CD4-positive, alpha-beta T cell treated with Interleukin-12 subunit alpha and Interleukin-12 subunit beta, for 1 hour (primary cell): Measurements from ENCODE around the gene HEY2.
"Not testable (repeated sequence)": the region's sequence is repeated elsewhere in the genome, so short reads cannot be mapped to it uniquely, and the experiment has no call there.

Source experiments
- DNase-seq: peaks from one replicate; pipeline ENCODE4 v3.0.0-alpha.2; 2020

HEY2 gene

DNA sequence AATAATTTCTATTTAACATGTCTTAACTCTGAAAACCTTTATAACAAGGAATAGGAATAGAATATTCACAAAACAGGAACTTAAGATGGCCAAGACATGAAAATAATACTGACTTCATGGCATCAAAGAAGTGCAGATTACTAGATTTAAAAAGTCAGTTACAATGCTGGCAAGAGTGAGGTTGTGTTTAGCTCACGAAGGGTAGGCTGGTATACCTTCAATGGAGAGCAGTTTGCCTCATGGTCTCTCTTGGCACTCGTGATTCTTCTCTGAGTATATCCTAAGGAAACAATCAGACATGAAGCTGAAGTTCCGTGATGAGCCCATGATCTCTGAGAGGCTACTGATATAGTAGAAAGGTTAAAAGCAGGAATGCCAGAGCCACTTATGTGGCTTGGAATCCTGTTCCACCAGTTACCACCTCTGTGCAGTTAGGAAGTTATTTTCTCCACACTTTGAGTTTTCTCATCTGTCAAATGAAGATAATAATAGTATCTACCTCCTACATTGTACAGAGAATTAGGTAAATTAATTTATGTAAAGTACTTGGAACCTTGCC, 48.5 kb downstream of the HEY2 start:
- DNase-seq, result no peak

- no peak for DNase-seq
These were observed 49.5 kb downstream of the HEY2 start for GRCh38 chr6:125798734-125799508.

GRCh38 chr6:125802383-125802782, 53.0 kb downstream of the HEY2 start:
- DNase-seq, result no peak

GRCh38 chr6:125802943-125803377, 53.5 kb downstream of the HEY2 start:
- DNase-seq, result no peak

- peak; percentile 41 for DNase-seq
These were observed 54.8 kb downstream of the HEY2 start for GRCh38 chr6:125804264-125804663.

- DNase-seq, result not testable (repeated sequence)
These were observed 55.5 kb downstream of the HEY2 start for GRCh38 chr6:125804866-125805425.

DNA sequence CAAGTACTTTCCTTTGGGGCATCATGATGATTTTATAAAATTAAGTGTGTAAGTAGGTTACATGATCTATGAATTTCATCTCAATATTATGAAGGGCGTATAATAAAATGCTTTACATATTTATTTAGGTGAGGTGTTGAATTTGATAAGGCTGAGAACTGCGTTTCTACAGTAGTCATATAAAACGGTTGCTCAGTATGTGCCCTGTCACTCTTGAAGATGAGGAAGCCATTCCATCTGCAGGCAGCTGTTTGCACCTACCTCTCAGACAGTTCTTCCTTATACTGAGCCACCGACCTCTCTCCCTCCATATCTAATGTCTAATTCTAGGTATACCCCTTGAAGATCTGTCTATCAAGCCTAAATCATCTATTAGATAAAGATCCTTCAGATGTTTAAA, 57.4 kb downstream of the HEY2 start:
- no peak for DNase-seq

DNA sequence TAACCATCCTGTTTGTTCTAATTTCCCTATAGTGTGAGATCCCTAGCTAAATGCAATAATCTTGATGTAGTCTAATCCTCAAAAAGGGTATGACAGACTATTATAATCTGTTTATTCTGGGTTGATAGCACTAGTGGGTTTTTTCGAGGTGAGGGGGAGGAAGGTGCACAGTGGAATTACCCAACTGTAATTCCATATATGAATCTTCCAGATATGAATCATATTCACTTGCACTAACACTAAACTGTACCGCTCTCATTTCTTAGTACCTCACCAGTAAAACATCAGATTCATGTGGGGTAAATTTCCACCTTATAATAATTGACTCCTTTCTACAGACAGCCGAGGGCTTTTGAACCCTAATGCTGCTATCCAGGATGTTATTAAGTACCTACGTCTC, 57.9 kb downstream of the HEY2 start:
- no peak for DNase-seq

GRCh38 chr6:125808060-125808459, 58.6 kb downstream of the HEY2 start:
- no peak for DNase-seq

GRCh38 chr6:125808591-125808990, 59.2 kb downstream of the HEY2 start:
- no peak for DNase-seq

DNA sequence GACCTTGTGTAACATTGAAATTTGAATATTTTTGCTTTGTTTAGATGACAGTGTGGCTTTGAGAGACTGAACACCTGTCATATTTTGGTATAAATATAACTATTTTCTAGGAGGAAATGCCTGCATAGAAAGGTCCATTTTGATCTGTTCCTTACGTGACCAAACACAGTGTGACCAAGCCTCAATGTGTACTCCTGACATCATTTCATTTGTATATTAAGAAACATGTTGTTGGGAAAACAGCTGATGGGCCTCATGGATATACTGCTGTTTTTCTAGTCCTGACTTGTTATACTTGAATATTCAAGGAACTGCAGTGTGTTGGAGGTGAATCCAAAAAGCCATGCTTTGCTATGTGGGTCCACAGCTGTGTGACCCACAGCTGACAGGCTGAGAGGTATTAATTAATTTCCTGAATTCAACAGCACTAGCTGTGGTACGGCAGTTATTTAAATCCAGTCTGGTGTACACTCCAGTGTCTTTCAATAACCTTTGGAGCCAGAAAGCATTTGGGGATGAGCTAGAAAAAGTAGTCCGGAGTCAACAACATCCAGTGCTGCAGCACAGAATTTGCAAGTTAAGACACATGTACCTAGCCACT, 60.2 kb downstream of the HEY2 start:
- DNase-seq, result no peak

- no peak for DNase-seq
These were observed 61.0 kb downstream of the HEY2 start for GRCh38 chr6:125810445-125810844.
